HL-60 (cell line): ENCODE measurements around the gene PDE6H.

Experiments used
- DNase-seq, 2 experiments: peaks; one replicate each; pipeline ENCODE4 v3.0.0-alpha.2; 2010 to 2020; ENCODE audit warnings: low read depth in 1 of 2, low spot score in 1 of 2
- H3K27ac ChIP-seq: fragments of 250-450 bp; sonication (Bioruptor Pico); replicated peaks from 2 replicates; pipeline ENCODE4 v1.5.1; 2020; ENCODE audit warnings: mild to moderate bottlenecking, moderate library complexity
- H3K27me3 ChIP-seq: fragments of 250-450 bp; sonication (Bioruptor Pico); 2 replicates; pipeline ENCODE4 v1.5.1; 2021; ENCODE audit warnings: mild to moderate bottlenecking, moderate library complexity; ENCODE audit not compliant: insufficient read depth, poor library complexity, severe bottlenecking
- H3K4me3 ChIP-seq: replicated peaks from 2 replicates; pipeline ENCODE4 v1.5.1; 2011; ENCODE audit warnings: mild to moderate bottlenecking, control low read depth, low read length; ENCODE audit not compliant: insufficient read depth
- CTCF ChIP-seq: IDR thresholded peaks from one replicate; pipeline ENCODE4 v1.5.1; 2011; ENCODE audit warnings: low read length, control low read depth, inconsistent platforms; ENCODE audit not compliant: insufficient read depth
- GABPA ChIP-seq: IDR thresholded peaks from 2 replicates; pipeline ENCODE4 v1.6.1; 2012; ENCODE audit warnings: low read depth
- POLR2AphosphoS5 ChIP-seq: IDR thresholded peaks from 2 replicates; pipeline ENCODE4 v1.6.1; 2012; ENCODE audit warnings: low read depth
- REST ChIP-seq: IDR thresholded peaks from 2 replicates; pipeline ENCODE4 v1.6.1; 2012; ENCODE audit warnings: low read depth; ENCODE audit not compliant: insufficient replicate concordance
- SPI1 ChIP-seq: IDR thresholded peaks from 2 replicates; pipeline ENCODE4 v1.6.1; 2012; ENCODE audit warnings: low read depth, mild to moderate bottlenecking, borderline replicate concordance

Gene PDE6H

GRCh38 chr12:14982562-14982961, 9.7 kb downstream of the PDE6H start:
- Histone ChIP-seq H3K27me3 (no peaks in the 10 kb centered on the region), H3K4me3 (peak overlapping the region; percentile 28), H3K27ac (peak overlapping the region; percentile 90)
- peak; percentile 86 to 88 for DNase-seq
- peak; percentile 31; the same call in 1 of the 2 replicates for TF ChIP-seq GABPA
- TF ChIP-seq SPI1 = no peak
- TF ChIP-seq CTCF = no peak
- TF ChIP-seq REST = no peak
- TF ChIP-seq POLR2AphosphoS5 = no peak; the same call in 1 of the 2 replicates

- H3K4me3 ChIP-seq = peak overlapping the region; percentile 5; the same call in 1 of the 2 replicates
- H3K27me3 ChIP-seq = no peaks in the 10 kb centered on the region
- peak in 1 of 2 experiments; percentile 80 for DNase-seq
- no peak for TF ChIP-seq REST
- TF ChIP-seq GABPA = 0 out of 2 replicates have a peak, but pooled peaks have one; percentile 4
- peak overlapping the region; percentile 90 for H3K27ac ChIP-seq
These were observed 10.1 kb downstream of the PDE6H start for GRCh38 chr12:14982991-14983390.

- Histone ChIP-seq H3K27ac (peak overlapping the region; percentile 90), H3K4me3 (no peak overlapping the region), H3K27me3 (no peaks in the 10 kb centered on the region)
- no peak for DNase-seq
- TF ChIP-seq REST (no peak), SPI1 (no peak), GABPA (no peak), CTCF (no peak)
These were observed 11.2 kb downstream of the PDE6H start for GRCh38 chr12:14984036-14984435.

GRCh38 chr12:14984766-14985285, 12.0 kb downstream of the PDE6H start:
- no peak for DNase-seq
- Histone ChIP-seq H3K4me3 (no peak overlapping the region), H3K27ac (peak overlapping the region; percentile 90), H3K27me3 (no peaks in the 10 kb centered on the region)
- TF ChIP-seq REST = no peak
- TF ChIP-seq GABPA = no peak
- no peak for TF ChIP-seq SPI1
- TF ChIP-seq CTCF = no peak
- no peak for TF ChIP-seq POLR2AphosphoS5
